Smooth muscle cell (in vitro differentiated cells): ENCODE measurements around the gene ACOX3. TPM values are rescaled to one million over a fixed set of nuclear protein-coding genes. Genes with fewer than 3 reads are reported as not detected.

Source experiments
- DNase-seq: peaks from one replicate; lab custom pipeline; 2025; ENCODE audit not compliant: unreplicated experiment; lab: John Stamatoyannopoulos, UW
- H2AFZ ChIP-seq: fragments of 200-600 bp; sonication (generic); 2 replicates; pipeline ENCODE4 v1.6.0; 2016; ENCODE audit warnings: antibody characterized with exemption, low read depth, mild to moderate bottlenecking
- H3F3A ChIP-seq: fragments of 200-600 bp; sonication (generic); 2 replicates; pipeline ENCODE4 v1.6.0; 2017; ENCODE audit warnings: antibody characterized with exemption, low read depth
- H3K27ac ChIP-seq: fragments of 200-600 bp; sonication (generic); 2 replicates; pipeline ENCODE4 v1.5.1; 2016; ENCODE audit warnings: low read depth, mild to moderate bottlenecking
- H3K27me3 ChIP-seq: fragments of 200-600 bp; sonication (generic); 2 replicates; pipeline ENCODE4 v1.6.1; 2016; ENCODE audit warnings: low read depth, mild to moderate bottlenecking
- H3K36me3 ChIP-seq: fragments of 200-600 bp; sonication (generic); 2 replicates; pipeline ENCODE4 v1.5.1; 2016; ENCODE audit warnings: low read depth
- H3K4me1 ChIP-seq: fragments of 200-600 bp; sonication (generic); 2 replicates; pipeline ENCODE4 v1.5.1; 2016; ENCODE audit warnings: low read depth
- H3K4me2 ChIP-seq: fragments of 200-600 bp; sonication (generic); 2 replicates; pipeline ENCODE4 v1.6.0; 2016; ENCODE audit warnings: mild to moderate bottlenecking
- H3K4me3 ChIP-seq: fragments of 200-600 bp; sonication (generic); 2 replicates; pipeline ENCODE4 v1.5.1; 2016; ENCODE audit warnings: mild to moderate bottlenecking
- H3K79me2 ChIP-seq: fragments of 200-600 bp; sonication (generic); 2 replicates; pipeline ENCODE4 v1.6.0; 2016; ENCODE audit warnings: low read depth, mild to moderate bottlenecking
- H3K9ac ChIP-seq: fragments of 200-600 bp; sonication (generic); 2 replicates; pipeline ENCODE4 v1.6.0; 2016; ENCODE audit warnings: low read depth
- H3K9me3 ChIP-seq: fragments of 200-600 bp; sonication (generic); replicated peaks from 2 replicates; pipeline ENCODE4 v1.5.1; 2016; ENCODE audit warnings: low read depth
- H4K20me1 ChIP-seq: fragments of 200-600 bp; sonication (generic); 2 replicates; pipeline ENCODE4 v1.6.0; 2016; ENCODE audit warnings: low read depth
- WGBS: methylation state at CpG from one replicate; pipeline ENCODE4 v1.1.7; 2016; ENCODE audit warnings: low lambda C conversion rate; 5-methylcytosine and 5-hydroxymethylcytosine counted together
- polyA plus RNA-seq: library from polyadenylated mRNA; unstranded; fragments of >200 nt; fragmentation: Nextera tagmentation; extraction: Ambion mirVana; gene quantifications from 2 replicates; pipeline ENCODE4 v1.2.1, GENCODE V29; 2016
- total RNA-seq: library from RNA; depleted of rRNA; stranded (reverse); fragments of >200 nt; gene quantifications from 2 replicates; pipeline ENCODE4 v1.2.3, GENCODE V29; 2014
- TF ChIP-seq, protein P1 (sequence below): fragments of 200-600 bp; sonication (generic); IDR thresholded peaks from 2 replicates; pipeline ENCODE4 v1.5.1; 2017; ENCODE audit warnings: borderline replicate concordance, mild to moderate bottlenecking, antibody characterized with exemption; ENCODE audit not compliant: insufficient read depth, poor library complexity, severe bottlenecking

Gene ACOX3
- total and polyA plus RNA-seq, 2 experiments from 2014 or later, result 25.0 to 27.9 TPM

DNA sequence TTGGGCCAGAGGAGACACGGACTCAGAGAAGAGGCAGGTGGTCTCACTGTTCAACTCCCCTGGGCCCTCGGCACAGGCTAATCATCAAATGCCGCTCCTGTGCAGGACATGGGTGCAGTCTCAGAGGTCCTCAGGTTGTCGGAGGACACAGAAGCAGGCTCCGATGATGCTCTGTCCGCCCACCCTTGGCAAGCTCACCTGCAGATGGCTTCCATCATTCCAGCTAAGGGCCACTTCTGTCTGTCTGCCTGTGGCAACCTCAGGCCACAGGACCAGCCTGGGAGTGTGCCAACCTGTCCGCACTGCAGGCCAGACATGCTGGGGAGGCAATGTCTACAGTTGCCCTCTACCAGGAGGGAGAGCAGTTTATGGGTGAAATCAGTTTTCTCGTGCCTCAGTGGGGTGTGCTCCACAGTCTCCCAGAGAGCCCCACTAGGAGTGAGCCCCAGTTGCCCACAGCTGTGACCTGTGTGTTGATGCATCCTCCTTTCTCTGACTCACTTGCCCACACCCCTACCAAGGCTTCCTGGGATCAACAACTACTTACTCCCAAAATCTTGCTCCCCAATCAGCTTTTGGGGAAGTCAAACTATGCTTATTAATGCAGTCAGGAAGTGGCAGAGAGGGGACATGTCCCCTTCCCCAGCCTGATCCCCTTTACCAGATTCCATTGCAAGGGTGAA is 115.1 kb downstream of the ACOX3 start:
- no peaks in the 10 kb centered on the region for H3K9me3 ChIP-seq
- no peaks in the 10 kb centered on the region for H3K4me1 ChIP-seq
- no peak overlapping the region for H3K27ac ChIP-seq
- H3K27me3 ChIP-seq, result no peaks in the 10 kb centered on the region
- H3K79me2 ChIP-seq, result no peaks in the 10 kb centered on the region
- WGBS, result 93% methylated on average over 8 of the region's 8 CpGs
- H2AFZ ChIP-seq, result no peak overlapping the region
- TF ChIP-seq, protein P1, sequence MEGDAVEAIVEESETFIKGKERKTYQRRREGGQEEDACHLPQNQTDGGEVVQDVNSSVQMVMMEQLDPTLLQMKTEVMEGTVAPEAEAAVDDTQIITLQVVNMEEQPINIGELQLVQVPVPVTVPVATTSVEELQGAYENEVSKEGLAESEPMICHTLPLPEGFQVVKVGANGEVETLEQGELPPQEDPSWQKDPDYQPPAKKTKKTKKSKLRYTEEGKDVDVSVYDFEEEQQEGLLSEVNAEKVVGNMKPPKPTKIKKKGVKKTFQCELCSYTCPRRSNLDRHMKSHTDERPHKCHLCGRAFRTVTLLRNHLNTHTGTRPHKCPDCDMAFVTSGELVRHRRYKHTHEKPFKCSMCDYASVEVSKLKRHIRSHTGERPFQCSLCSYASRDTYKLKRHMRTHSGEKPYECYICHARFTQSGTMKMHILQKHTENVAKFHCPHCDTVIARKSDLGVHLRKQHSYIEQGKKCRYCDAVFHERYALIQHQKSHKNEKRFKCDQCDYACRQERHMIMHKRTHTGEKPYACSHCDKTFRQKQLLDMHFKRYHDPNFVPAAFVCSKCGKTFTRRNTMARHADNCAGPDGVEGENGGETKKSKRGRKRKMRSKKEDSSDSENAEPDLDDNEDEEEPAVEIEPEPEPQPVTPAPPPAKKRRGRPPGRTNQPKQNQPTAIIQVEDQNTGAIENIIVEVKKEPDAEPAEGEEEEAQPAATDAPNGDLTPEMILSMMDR, result no peak
- no peak overlapping the region for H3K9ac ChIP-seq
- no peak overlapping the region for H3K4me2 ChIP-seq
- H4K20me1 ChIP-seq, result no peaks in the 10 kb centered on the region
- H3K36me3 ChIP-seq, result no peaks in the 10 kb centered on the region
- no peak for DNase-seq
- no peak overlapping the region for H3K4me3 ChIP-seq
- no peaks in the 10 kb centered on the region for H3F3A ChIP-seq

DNA sequence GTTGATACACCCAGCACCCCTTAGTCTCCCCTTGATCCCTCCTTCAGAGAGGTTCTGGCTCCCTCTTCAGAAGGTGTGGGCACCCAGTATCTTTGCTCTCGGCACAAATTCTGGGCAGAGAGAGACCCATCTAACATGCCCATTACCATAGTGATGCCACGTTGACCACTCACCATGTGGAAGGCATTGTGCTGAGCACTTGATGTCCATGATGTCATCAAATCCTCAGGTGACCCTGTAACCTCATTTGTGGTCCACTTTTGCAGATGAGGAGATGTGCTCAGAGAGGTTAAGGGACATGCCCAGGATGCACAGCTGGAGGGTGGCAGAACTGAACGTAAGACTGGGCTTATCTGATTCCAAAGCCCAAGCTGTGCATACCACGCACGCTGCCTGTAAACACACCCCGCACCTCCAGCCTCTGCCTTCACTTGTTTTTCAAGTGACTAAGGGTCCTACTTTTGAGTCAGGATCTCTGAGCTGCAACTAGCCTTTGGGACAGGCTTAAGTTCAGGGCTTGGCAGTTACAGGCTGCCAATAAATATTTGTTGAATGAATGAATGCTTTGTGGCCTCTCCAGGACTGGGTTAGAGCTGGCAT is 115.8 kb downstream of the ACOX3 start:
- Histone ChIP-seq H3K79me2 (no peaks in the 10 kb centered on the region), H3K27ac (no peak overlapping the region)

DNA sequence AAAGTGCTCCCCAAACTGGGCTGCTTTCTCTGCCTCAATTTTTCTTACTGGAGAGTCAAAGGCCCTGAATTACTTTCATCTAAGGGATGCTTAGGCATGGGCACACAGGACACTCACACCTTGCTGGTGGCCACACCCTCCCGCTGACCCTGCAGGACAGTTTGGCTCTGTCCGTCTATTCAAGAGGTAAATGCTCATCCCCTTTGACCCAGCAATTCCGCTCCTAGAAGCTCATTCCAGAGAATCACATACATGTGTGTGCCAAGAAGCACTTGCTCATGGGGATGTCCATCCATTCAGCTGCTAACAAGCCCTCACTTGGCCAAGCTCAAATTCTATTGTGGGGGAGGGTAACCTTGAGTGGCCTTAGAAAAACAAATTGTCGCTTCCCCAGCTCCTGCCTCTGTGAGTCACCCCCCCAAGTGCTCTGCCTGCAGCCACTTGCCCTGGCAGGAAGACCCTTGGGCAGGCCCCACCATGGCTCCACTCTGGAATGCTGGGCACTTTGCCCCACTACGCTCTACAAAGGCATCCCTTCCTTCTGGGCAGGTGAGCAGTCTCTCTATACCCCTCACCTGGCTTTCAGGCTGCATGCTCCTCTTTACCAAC is 116.5 kb downstream of the ACOX3 start:
- H3K4me2 ChIP-seq, result no peak overlapping the region
- no peaks in the 10 kb centered on the region for H4K20me1 ChIP-seq
- no peaks in the 10 kb centered on the region for H3K27me3 ChIP-seq
- TF ChIP-seq, protein P1, result no peak
- H2AFZ ChIP-seq, result no peak overlapping the region
- H3K9me3 ChIP-seq, result no peaks in the 10 kb centered on the region
- H3K27ac ChIP-seq, result no peak overlapping the region
- DNase-seq, result no peak
- no peaks in the 10 kb centered on the region for H3K79me2 ChIP-seq
- no peak overlapping the region for H3K9ac ChIP-seq
- H3K4me1 ChIP-seq, result no peaks in the 10 kb centered on the region
- WGBS, result 95% methylated on average over 5 of the region's 5 CpGs
- H3F3A ChIP-seq, result no peaks in the 10 kb centered on the region
- no peaks in the 10 kb centered on the region for H3K36me3 ChIP-seq
- no peak overlapping the region for H3K4me3 ChIP-seq

More for the DNA sequence above, 115.8 kb downstream of the ACOX3 start:
- H3K36me3 ChIP-seq, result no peaks in the 10 kb centered on the region
- no peak overlapping the region for H3K4me3 ChIP-seq
- no peak overlapping the region for H2AFZ ChIP-seq
- H3K27me3 ChIP-seq, result no peaks in the 10 kb centered on the region
- H3F3A ChIP-seq, result no peaks in the 10 kb centered on the region
- H3K9me3 ChIP-seq, result no peaks in the 10 kb centered on the region
- no peaks in the 10 kb centered on the region for H3K4me1 ChIP-seq
- no peaks in the 10 kb centered on the region for H4K20me1 ChIP-seq
- no peak overlapping the region for H3K4me2 ChIP-seq
- TF ChIP-seq, protein P1, result no peak
- H3K9ac ChIP-seq, result no peak overlapping the region
- 87% methylated on average over 6 of the region's 6 CpGs for WGBS
- no peak for DNase-seq
